Fibroblast of skin of scalp (primary cell): ENCODE measurements around the gene CLASP2.

Experiments used
- DNase-seq: peaks from one replicate; pipeline ENCODE4 v3.0.0-alpha.2; 2013

Gene CLASP2

GRCh38 chr3:33636125-33636850 lies 81.8 kb downstream of the CLASP2 start:
- DNase-seq: peak; percentile 71

- DNase-seq: no peak
These were observed 83.8 kb downstream of the CLASP2 start for GRCh38 chr3:33634262-33634661.

DNA sequence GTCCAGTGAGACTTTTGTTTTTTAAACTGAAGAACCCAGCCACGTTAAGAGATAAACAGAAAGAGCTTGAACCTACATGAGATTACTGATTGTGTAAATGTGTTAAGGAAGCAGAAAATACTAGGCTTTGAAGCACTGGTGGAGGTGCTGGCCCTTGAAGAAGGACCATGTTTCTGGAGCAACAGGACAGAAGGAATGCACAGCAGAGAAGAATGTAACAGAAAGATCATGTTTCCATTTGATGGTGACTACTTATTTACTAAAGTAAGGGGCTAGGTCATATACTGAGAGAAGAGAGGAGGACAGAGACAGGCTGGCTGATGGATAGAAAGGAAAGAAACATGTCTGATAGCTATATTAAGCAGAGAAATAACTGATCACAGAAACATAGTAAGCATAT lies 88.8 kb downstream of the CLASP2 start:
- no peak for DNase-seq

DNA sequence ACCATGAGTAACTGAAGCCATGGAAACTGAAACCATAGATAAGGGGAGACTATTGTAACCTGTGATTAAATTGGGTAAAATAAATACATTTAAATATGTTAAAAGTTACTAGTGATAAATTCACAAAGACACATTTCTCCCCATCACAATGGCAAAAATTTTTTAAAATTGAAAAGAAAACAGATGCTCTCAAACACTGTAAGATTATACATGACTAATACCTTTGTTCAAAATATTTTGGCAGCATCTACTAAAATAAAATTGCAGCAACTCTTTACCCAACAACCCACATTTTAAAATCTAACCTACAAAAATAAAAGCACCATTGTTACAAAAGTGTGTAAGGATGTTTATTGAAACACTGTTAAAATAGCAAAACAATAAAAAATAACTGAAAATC lies 93.3 kb downstream of the CLASP2 start:
- no peak for DNase-seq

DNA sequence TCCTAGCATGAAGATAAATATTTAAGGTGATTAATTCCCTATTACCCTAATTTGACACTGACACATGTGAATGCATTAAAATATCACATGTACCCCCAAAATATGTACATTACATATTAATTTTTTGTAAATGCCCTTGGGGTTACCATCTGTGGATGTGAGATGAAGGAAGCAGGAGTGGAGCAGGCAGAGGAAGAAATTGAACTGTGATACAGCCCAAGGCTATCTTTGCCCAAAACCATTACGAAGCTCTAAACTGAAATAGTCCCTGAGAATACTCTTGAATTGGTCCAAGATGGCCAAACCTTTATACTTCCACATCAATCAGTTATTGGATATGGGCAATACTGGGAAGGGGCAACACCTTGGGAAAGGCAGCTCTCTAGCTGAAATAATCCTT lies 105.0 kb downstream of the CLASP2 start:
- no peak for DNase-seq

GRCh38 chr3:33612607-33613006 lies 105.4 kb downstream of the CLASP2 start:
- DNase-seq: no peak

DNA sequence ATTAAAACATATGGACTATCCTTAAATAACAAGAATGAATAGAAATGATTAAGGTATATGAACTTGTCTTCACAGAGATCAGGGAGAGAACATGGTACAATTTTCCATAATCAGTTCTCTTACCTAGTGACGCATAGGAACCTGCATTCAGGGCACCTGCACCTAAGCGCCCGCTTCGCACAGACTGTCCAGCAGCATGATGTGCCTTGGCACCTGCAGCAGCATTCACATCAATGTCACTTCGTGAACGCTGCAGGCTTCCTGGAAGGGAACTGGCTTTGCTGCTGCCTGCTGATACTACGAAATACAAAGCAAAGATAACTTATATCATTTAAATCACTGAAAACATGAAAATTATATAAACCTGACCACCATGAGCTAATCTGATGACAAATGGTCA lies 115.2 kb downstream of the CLASP2 start:
- DNase-seq: no peak

- DNase-seq: no peak
These were observed 120.8 kb downstream of the CLASP2 start for GRCh38 chr3:33597257-33597689.

DNA sequence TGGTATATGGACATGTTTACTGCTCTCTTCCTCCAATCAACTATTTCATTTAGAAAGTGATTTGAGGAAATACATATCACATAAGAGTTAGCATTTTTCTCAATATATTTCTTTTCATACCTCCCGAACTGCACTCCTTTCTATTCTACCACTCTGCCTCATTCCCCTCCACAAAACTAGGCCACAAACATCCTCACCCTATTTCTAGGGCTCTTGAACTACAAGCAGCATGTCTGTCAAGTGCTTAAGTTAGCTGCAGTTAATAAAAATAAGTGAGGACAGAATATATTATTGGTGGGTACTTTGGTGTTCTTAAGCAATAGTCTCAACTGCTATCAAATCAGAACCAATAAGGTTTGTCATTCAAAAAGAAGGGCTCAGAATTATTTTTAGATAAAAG lies 125.1 kb downstream of the CLASP2 start:
- DNase-seq: no peak

DNA sequence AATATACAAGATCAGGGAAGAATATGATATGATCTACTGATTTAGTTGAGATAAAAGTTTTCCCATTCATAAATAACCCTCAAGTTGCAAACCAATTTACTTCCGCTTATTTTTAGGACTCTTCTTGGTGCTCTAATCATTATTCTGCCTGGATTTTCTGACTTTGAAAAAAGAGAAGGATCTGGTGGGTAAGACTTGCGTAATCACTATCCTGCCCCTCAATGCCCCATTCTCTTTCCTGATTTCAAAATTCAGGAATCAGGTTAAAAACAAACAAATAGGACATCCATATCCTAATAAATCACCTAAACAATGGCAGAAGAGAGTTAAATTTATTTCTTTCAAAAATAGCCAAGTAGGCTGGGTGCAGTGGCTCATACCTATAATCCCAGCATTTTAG lies 127.5 kb downstream of the CLASP2 start:
- DNase-seq: no peak

DNA sequence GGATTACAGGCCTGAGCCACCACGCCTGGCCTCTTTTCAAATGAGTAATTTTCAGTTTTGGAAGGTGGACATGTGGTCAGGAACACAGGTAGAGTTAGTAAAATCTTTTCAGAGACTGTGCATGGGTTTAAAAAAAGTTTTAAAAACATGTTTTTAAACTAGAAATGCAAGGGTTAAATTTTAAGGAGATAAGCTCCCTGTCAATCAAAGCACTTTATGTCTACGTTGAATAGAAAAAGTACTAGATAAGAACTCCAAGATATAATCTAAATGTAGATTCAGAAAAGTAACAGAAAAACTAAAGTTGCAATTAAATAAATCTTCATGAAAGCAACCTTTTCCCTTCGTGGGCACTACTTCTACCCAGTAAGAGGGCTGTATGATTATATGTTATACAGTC lies 131.7 kb downstream of the CLASP2 start:
- DNase-seq: no peak

DNA sequence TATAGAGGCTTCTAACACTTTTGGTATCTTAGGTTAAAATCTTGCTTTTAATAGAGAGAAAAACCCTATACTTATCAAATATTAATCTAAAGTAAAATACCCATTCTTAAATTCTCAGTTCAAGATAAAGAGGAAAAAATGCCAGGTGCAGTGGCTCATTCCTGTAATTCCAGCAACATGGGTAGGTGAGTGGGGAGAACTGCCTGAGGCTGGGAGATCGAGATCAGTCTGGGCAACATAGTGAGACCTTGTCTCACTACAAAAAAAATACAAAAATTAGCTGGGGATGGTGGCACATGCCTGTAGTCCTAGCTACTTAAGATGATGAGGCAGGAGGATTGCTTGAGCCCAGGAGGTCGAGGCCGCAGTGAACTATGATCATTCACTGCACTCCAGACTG lies 135.8 kb downstream of the CLASP2 start:
- no peak for DNase-seq

DNA sequence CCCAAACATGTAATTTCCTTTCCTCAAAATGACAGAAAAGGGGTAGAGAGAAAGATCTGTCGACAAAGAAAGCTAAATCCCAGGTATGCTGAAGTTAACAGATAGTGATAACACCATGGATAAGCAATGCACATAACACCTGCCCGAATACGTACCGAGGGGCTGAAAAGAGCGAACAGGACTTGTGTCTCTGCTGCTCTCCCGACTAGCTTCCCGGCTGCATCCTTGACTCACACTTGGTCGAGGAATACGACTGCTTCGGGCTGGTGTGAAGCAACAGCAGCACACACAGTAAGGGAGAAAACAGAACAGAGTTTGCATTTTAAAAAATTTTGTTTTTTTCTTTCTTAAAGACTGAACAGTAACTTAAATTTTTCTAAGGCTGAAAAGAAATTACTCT lies 136.4 kb downstream of the CLASP2 start:
- DNase-seq: no peak

GRCh38 chr3:33579840-33580239 lies 138.2 kb downstream of the CLASP2 start:
- no peak for DNase-seq

DNA sequence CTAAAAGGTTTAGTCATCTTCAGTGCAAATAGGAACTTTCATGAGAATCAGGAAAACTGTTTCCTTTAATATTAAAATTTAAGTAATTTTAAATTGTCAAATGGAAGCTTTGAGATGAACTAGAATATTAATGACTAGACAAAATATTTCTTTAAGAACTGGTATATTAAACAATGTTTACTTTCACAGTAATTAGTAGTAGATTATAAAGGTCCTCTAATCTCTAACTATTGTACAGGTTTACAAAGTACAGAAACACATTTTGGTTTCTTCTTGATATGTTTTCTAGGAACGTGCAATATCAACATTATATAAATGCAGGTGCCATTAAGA lies 138.9 kb downstream of the CLASP2 start:
- no peak for DNase-seq

GRCh38 chr3:33578325-33579177 lies 139.5 kb downstream of the CLASP2 start:
- DNase-seq: peak; percentile 4

DNA sequence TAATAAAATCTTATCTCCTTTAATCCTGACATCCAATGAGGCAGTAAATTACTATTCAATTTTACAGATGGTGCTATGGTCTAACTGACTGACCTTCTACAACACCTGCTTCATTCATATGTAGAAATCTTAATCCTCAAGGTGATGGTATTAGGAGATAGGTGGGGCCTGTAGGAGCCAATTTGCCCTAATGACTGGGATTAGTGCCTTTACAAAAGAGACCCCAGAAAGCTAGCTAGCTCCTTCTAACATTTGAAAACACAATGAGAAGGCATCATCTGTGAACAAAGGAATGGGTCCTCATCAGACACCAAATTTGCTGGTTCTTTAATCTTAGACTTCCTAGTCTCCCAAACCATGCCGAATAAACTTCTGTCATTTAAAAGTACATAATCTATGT lies 140.5 kb downstream of the CLASP2 start:
- DNase-seq: no peak

- no peak for DNase-seq
These were observed 140.9 kb downstream of the CLASP2 start for GRCh38 chr3:33577173-33577572.

DNA sequence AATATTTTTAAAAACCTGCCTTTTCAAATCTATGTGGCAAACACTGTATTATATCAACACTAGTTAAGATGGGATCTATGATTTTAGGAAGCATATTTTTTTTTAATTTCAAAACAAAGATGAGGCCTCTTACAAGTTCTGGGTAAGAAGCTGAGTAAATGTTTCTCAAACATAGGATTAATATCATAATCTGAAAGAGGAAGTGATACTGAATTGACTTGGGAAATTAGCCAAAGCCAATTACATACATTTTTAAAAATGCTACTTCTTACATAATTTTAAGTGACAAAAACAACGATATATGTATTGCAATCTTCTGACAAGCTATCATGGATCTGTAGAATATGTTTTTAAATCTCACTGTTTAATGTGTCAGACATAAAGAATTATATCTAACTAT lies 142.7 kb downstream of the CLASP2 start:
- DNase-seq: no peak

DNA sequence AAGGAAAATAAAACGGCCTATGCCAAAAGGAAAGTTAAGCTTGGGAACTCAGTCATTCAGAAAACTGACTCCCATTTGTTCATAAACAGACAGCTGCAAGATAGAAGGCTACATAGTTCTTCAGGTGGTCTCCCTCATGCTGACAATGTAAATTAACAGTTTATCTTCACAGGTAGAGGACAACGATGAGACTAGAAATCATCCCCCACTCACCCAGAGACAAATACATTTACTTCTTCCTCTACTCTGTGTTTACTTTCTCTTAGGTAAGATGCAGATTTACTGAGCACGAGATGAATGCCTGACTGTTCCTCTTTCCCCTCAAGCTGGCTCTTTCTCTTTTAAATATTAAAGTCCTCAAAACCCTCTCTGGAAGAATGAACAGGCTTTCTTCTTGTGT lies 160.2 kb downstream of the CLASP2 start:
- DNase-seq: no peak

- DNase-seq: no peak
These were observed 160.8 kb downstream of the CLASP2 start for GRCh38 chr3:33557279-33557678.

DNA sequence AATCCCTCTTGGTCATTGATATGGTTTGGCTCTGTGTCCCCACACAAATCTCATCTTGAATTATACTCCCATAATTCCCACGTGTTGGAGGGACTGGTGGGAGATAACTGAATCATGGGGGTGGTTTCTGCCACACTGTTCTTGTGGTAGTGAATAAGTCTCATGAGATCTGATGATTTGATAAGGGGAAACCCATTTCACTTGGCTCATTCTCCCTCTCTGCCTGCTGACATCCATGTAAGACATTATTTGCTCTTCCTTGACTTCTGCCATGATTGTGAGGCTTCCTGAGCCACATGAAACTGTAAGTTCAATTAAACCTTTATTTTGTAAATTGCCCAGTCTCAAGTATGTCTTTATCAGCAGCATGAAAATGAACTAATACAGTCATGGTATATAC lies 171.0 kb downstream of the CLASP2 start:
- no peak for DNase-seq

DNA sequence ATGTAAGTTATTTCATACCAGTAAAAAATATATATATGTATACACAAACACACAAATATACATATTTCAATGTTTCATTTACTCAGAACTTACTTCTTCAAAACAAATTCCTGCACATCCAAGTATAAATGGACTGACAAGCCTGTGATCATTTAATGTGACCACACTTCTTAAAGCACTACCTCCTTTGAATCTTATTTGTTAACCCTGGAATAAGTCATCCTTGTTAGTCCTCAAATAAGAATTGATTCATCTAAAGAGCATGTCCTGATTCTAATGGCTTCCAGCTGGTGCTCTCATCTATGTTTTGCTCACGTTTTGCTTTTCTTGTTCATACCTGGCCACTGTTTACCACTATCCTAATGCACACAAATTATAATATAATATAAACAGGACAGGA lies 173.9 kb downstream of the CLASP2 start:
- no peak for DNase-seq

DNA sequence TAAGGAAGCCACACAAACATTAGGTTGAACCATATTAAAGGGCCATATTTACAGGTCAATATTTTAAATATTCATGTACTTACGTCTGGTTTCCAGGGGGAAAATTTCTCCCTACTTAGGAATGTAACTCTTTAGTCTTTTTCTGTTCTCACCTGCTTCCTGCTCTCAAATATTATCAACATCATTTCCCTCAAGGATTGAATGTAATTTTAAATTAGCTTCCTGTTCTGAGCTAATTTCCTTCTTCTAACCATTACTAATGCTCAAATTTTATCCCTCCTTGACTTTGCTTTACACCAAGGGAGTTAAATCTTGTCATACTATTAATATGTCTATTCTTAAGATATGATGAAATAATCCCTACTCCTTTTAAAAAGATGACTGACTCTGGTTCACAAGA lies 174.5 kb downstream of the CLASP2 start:
- no peak for DNase-seq
